Ishikawa (cell line): ENCODE measurements around the gene SERPINA12.

Experiments used
- CREB1 ChIP-seq: IDR thresholded peaks from 2 replicates; pipeline ENCODE4 v1.6.1; 2012; ENCODE audit warnings: low read depth
- FOXM1 ChIP-seq: IDR thresholded peaks from 2 replicates; pipeline ENCODE4 v1.6.1; 2012; ENCODE audit warnings: low read depth, borderline replicate concordance
- MAX ChIP-seq: IDR thresholded peaks from 2 replicates; pipeline ENCODE4 v1.6.1; 2012
- NFIC ChIP-seq: IDR thresholded peaks from 2 replicates; pipeline ENCODE4 v1.6.1; 2012
- TCF12 ChIP-seq: IDR thresholded peaks from 2 replicates; pipeline ENCODE4 v1.6.1; 2012; ENCODE audit warnings: low read depth
- TEAD4 ChIP-seq: IDR thresholded peaks from 2 replicates; pipeline ENCODE4 v1.6.1; 2012
- YY1 ChIP-seq: IDR thresholded peaks from 2 replicates; pipeline ENCODE4 v1.6.1; 2012; ENCODE audit warnings: low read depth
- TF ChIP-seq, protein P1 (sequence below): IDR thresholded peaks from 2 replicates; pipeline ENCODE4 v1.6.1; 2012; ENCODE audit warnings: low read depth, mild to moderate bottlenecking

GRCh38 chr14:94515856-94516255 lies 6.6 kb upstream of the SERPINA12 start:
- TF ChIP-seq CREB1: no peak
- no peak for TF ChIP-seq YY1
- TF ChIP-seq FOXM1: no peak
- TF ChIP-seq NFIC: no peak
- TF ChIP-seq, protein P1, sequence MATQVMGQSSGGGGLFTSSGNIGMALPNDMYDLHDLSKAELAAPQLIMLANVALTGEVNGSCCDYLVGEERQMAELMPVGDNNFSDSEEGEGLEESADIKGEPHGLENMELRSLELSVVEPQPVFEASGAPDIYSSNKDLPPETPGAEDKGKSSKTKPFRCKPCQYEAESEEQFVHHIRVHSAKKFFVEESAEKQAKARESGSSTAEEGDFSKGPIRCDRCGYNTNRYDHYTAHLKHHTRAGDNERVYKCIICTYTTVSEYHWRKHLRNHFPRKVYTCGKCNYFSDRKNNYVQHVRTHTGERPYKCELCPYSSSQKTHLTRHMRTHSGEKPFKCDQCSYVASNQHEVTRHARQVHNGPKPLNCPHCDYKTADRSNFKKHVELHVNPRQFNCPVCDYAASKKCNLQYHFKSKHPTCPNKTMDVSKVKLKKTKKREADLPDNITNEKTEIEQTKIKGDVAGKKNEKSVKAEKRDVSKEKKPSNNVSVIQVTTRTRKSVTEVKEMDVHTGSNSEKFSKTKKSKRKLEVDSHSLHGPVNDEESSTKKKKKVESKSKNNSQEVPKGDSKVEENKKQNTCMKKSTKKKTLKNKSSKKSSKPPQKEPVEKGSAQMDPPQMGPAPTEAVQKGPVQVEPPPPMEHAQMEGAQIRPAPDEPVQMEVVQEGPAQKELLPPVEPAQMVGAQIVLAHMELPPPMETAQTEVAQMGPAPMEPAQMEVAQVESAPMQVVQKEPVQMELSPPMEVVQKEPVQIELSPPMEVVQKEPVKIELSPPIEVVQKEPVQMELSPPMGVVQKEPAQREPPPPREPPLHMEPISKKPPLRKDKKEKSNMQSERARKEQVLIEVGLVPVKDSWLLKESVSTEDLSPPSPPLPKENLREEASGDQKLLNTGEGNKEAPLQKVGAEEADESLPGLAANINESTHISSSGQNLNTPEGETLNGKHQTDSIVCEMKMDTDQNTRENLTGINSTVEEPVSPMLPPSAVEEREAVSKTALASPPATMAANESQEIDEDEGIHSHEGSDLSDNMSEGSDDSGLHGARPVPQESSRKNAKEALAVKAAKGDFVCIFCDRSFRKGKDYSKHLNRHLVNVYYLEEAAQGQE: no peak
- no peak for TF ChIP-seq TCF12
- no peak for TF ChIP-seq MAX
- TF ChIP-seq TEAD4: no peak
